Mesenchymal stem cell (in vitro differentiated cells and primary cell): ENCODE data around the gene PLIN4.
A peak's percentile ranks its signal among the peaks of the same experiment; 100 is the strongest.

Source experiments
- DNase-seq: peaks from one replicate; pipeline ENCODE4 v3.0.0-alpha.2; 2013
- H2AFZ ChIP-seq: one replicate; pipeline ENCODE4 v1.6.1; 2013; ENCODE audit warnings: low read depth, mild to moderate bottlenecking, control low read depth, inconsistent platforms, low read length, moderate library complexity
- H2AK5ac ChIP-seq: 2 replicates; pipeline ENCODE4 v1.6.1; 2013; ENCODE audit warnings: low read length, moderate library complexity, mild to moderate bottlenecking, inconsistent platforms; ENCODE audit not compliant: severe bottlenecking
- H2BK120ac ChIP-seq: one replicate; pipeline ENCODE4 v1.6.1; 2013; ENCODE audit warnings: low read depth, mild to moderate bottlenecking, inconsistent platforms, low read length, moderate library complexity
- H2BK12ac ChIP-seq, 2 experiments: one replicate each; pipeline ENCODE4 v1.6.1; 2013; ENCODE audit warnings: inconsistent platforms in 2 of 2, low read length in 2 of 2, mild to moderate bottlenecking in 2 of 2, moderate library complexity in 2 of 2, control low read depth in 1 of 2
- H2BK15ac ChIP-seq: one replicate; pipeline ENCODE4 v1.6.1; 2013; ENCODE audit warnings: mild to moderate bottlenecking, low read depth, inconsistent platforms; ENCODE audit not compliant: poor library complexity, severe bottlenecking
- H2BK5ac ChIP-seq: 2 replicates; pipeline ENCODE4 v1.6.1; 2013; ENCODE audit warnings: low read depth, mild to moderate bottlenecking, low read length, control low read depth, inconsistent platforms; ENCODE audit not compliant: poor library complexity, severe bottlenecking
- H3K14ac ChIP-seq, 2 experiments: one replicate each; pipeline ENCODE4 v1.6.1; 2013; ENCODE audit warnings: inconsistent platforms in 2 of 2, low read length in 2 of 2, control low read depth in 1 of 2, mild to moderate bottlenecking in 1 of 2, moderate library complexity in 1 of 2
- H3K18ac ChIP-seq, 2 experiments: one replicate each; pipeline ENCODE4 v1.6.1; 2013; ENCODE audit warnings: inconsistent platforms in 2 of 2, low read length in 2 of 2, control low read depth in 1 of 2, low read depth in 1 of 2, mild to moderate bottlenecking in 1 of 2
- H3K23ac ChIP-seq, 2 experiments: one replicate each; pipeline ENCODE4 v1.6.1; 2013; ENCODE audit warnings: inconsistent platforms in 2 of 2, low read length in 2 of 2, mild to moderate bottlenecking in 2 of 2, moderate library complexity in 2 of 2, control low read depth in 1 of 2
- H3K27ac ChIP-seq: 2 replicates; pipeline ENCODE4 v1.5.1; 2013; ENCODE audit warnings: mild to moderate bottlenecking, moderate library complexity, low read length, control low read depth, inconsistent platforms; ENCODE audit not compliant: poor library complexity, severe bottlenecking
- H3K27me3 ChIP-seq, 2 experiments: 2 replicates each; pipeline versions ENCODE4 v1.6.1 to v1.7.0; 2013; ENCODE audit warnings: low read length in 2 of 2, mild to moderate bottlenecking in 2 of 2, moderate library complexity in 2 of 2, control low read depth in 1 of 2, inconsistent platforms in 1 of 2; ENCODE audit not compliant: control insufficient read depth in 1 of 2, insufficient read depth in 1 of 2
- H3K36me3 ChIP-seq, 2 experiments: 2 replicates each; pipeline versions ENCODE4 v1.6.1 to v1.7.0; 2013; ENCODE audit warnings: low read length in 2 of 2, control low read depth in 1 of 2, inconsistent platforms in 1 of 2, low read depth in 1 of 2, mild to moderate bottlenecking in 1 of 2; ENCODE audit not compliant: insufficient read depth in 2 of 2, control insufficient read depth in 1 of 2
- H3K4ac ChIP-seq, 2 experiments: one replicate each; pipeline ENCODE4 v1.6.1; 2013; ENCODE audit warnings: inconsistent platforms in 2 of 2, low read length in 2 of 2, mild to moderate bottlenecking in 2 of 2, moderate library complexity in 2 of 2, control low read depth in 1 of 2, low read depth in 1 of 2
- H3K4me1 ChIP-seq: 2 replicates; pipeline ENCODE4 v1.6.1; 2013; ENCODE audit warnings: low read depth, low read length, control low read depth; ENCODE audit not compliant: control insufficient read depth, insufficient read depth
- H3K4me2 ChIP-seq: 2 replicates; pipeline ENCODE4 v1.6.1; 2013; ENCODE audit warnings: low read length, mild to moderate bottlenecking, inconsistent platforms; ENCODE audit not compliant: poor library complexity, severe bottlenecking
- H3K4me3 ChIP-seq, 2 experiments: 2 replicates each; pipeline versions ENCODE4 v1.5.1 to v1.7.0; 2013; ENCODE audit warnings: low read length in 2 of 2, mild to moderate bottlenecking in 2 of 2, control low read depth in 1 of 2, low read depth in 1 of 2; ENCODE audit not compliant: insufficient read depth in 1 of 2
- H3K79me1 ChIP-seq: replicated peaks from 2 replicates; pipeline ENCODE4 v1.6.1; 2013; ENCODE audit warnings: mild to moderate bottlenecking, control low read depth, low read length, inconsistent platforms; ENCODE audit not compliant: poor library complexity, severe bottlenecking
- H3K9ac ChIP-seq: 2 replicates; pipeline ENCODE4 v1.7.0; 2013; ENCODE audit warnings: mild to moderate bottlenecking, low read length, moderate library complexity
- H3K9me3 ChIP-seq: 2 replicates; pipeline ENCODE4 v1.7.0; 2013; ENCODE audit warnings: mild to moderate bottlenecking, low read length; ENCODE audit not compliant: control insufficient read depth
- H4K8ac ChIP-seq: one replicate; pipeline ENCODE4 v1.6.1; 2013; ENCODE audit warnings: inconsistent platforms, mild to moderate bottlenecking, low read length, moderate library complexity
- H4K91ac ChIP-seq: one replicate; pipeline ENCODE4 v1.6.1; 2013; ENCODE audit warnings: mild to moderate bottlenecking, low read length, inconsistent platforms
- WGBS: methylation state at CpG from one replicate; pipeline ENCODE4 v1.1.7; 2013; ENCODE audit warnings: mixed read lengths; 5-methylcytosine and 5-hydroxymethylcytosine counted together

The PLIN4 gene

DNA sequence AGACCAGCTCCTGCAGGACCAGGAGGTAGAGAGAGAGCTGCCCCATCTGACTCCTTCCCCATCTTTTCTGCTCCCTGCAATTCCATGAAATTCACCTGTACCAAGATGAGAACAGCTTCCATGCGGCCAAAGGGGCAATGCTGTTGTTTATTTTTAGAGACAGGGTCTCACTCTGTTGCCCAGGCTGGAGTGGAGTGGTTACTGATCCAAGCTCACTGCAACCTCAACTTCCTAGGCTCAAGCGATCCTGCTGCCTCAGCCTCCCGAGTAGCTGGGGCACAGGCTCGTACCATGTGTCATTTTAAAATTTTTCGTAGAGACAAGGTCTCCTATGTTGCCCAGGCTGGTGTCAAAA, 3.6 kb upstream of the PLIN4 start:
- H2AK5ac ChIP-seq, result no peak overlapping the region
- H4K91ac ChIP-seq, result no peak overlapping the region
- H3K14ac ChIP-seq, result no peak overlapping the region
- peaks cover 0 to 18% of the 10 kb centered on the region in 2 experiments for H3K27me3 ChIP-seq
- H3K4me2 ChIP-seq, result no peak overlapping the region
- 92% methylated on average over 5 of the region's 5 CpGs for WGBS
- H2BK15ac ChIP-seq, result no peak overlapping the region
- no peaks in the 10 kb centered on the region for H3K79me1 ChIP-seq
- no peak overlapping the region for H2BK120ac ChIP-seq
- H2AFZ ChIP-seq, result no peak overlapping the region
- H3K9ac ChIP-seq, result no peak overlapping the region
- H3K36me3 ChIP-seq, result no peaks in the 10 kb centered on the region
- H3K4ac ChIP-seq, result no peak overlapping the region
- no peak overlapping the region for H4K8ac ChIP-seq
- H3K4me3 ChIP-seq, result no peak overlapping the region
- H3K23ac ChIP-seq, result no peak overlapping the region
- H2BK5ac ChIP-seq, result no peak overlapping the region
- no peak overlapping the region for H3K18ac ChIP-seq
- no peak overlapping the region for H3K27ac ChIP-seq
- no peak overlapping the region for H2BK12ac ChIP-seq
- DNase-seq, result no peak
- no peaks in the 10 kb centered on the region for H3K9me3 ChIP-seq
- peaks cover 23% of the 10 kb centered on the region for H3K4me1 ChIP-seq

DNA sequence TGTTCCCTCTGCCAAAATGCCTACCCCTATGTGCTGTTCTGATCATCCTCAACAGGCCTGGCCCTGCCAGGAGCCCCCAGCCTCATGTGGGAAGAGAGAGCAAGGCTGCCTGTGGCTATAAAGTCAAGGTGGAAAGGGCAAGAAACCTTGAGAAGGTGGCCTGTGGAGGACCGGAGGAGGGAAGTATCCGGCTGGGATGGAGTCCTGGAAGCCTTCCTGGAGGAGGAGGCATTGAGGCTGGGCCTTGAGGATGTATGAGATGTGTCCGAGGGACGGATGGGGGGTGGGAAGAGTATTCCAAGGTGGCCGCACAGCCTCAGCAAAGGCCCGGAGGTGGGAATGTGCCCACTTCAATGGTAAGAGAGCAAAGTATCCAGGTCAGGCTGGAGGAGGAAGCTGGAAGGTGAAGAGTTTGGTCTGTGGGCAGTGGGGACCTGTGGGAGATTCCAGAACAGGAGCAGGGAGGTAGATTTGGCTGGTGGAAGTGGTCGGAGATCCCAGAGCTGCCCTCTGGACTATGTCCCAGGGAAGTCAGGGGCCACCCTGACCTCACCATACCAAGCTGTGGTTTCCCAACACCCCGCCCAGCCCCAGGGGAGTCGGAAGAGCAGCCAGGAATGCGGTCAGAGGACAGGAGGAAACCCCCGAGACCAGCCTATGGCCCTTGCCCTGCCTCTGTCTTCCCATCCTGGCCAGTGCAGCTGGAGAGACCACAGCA, 3.0 kb upstream of the PLIN4 start:
- H2AFZ ChIP-seq, result no peak overlapping the region
- peaks cover 29% of the 10 kb centered on the region for H3K4me1 ChIP-seq
- H3K79me1 ChIP-seq, result no peaks in the 10 kb centered on the region
- H2BK5ac ChIP-seq, result no peak overlapping the region
- H2BK15ac ChIP-seq, result no peak overlapping the region
- H3K9ac ChIP-seq, result no peak overlapping the region
- no peak overlapping the region for H2BK120ac ChIP-seq
- H3K18ac ChIP-seq, result no peak overlapping the region
- no peak overlapping the region for H3K4me3 ChIP-seq
- H3K4me2 ChIP-seq, result no peak overlapping the region
- no peak overlapping the region for H3K14ac ChIP-seq
- H3K4ac ChIP-seq, result no peak overlapping the region
- H3K36me3 ChIP-seq, result no peaks in the 10 kb centered on the region
- no peak overlapping the region for H3K27ac ChIP-seq
- no peak overlapping the region for H2BK12ac ChIP-seq
- no peak overlapping the region for H2AK5ac ChIP-seq
- no peak overlapping the region for H4K8ac ChIP-seq
- peaks cover 0 to 21% of the 10 kb centered on the region in 2 experiments for H3K27me3 ChIP-seq
- WGBS, result 75% methylated on average over 11 of the region's 11 CpGs
- peak; percentile 16 for DNase-seq
- H4K91ac ChIP-seq, result no peak overlapping the region
- no peak overlapping the region for H3K23ac ChIP-seq
- H3K9me3 ChIP-seq, result no peaks in the 10 kb centered on the region

DNA sequence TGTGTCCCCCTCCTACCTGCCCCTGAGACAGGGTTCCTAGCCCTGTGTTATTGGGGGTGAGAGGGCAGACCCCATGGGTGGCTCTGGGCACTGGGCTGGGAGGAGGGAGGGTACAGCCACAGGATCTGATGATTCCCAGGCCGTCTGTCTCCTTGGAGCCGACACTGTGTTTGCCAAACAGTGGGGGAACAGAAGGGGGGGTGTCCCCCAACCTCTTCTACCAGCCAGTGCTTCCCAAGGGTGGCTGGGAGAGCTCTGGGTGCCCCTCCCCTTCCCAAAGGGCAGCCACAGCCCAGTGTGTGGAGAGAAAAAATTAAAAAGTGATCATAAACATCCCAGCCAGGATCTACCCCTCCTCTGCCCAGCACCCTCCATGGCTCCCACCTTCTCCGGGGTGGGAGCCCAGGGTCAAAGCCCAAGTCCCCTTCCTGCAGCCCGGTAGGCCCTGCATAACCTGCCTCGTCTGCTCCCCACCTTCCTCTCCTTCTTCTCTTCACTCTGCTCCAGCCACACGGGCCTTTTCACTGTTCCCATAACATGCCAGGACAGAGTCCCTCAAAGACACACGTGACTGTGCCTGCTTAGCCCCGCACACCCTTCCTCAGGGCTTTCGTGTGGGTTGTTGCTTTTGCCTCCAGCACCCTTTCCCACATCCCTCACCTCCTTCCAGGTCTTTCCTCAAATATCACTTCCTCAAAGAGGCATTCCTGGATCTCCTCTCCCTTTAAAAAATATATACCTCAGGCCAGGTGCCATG, 1.4 kb upstream of the PLIN4 start:
- no peak overlapping the region for H2BK120ac ChIP-seq
- no peak overlapping the region for H2BK15ac ChIP-seq
- DNase-seq, result peak; percentile 53
- peaks cover 29% of the 10 kb centered on the region for H3K4me1 ChIP-seq
- no peak overlapping the region for H3K18ac ChIP-seq
- no peak overlapping the region for H3K14ac ChIP-seq
- peak overlapping the region in 1 of 2 experiments; percentile 7 for H3K4ac ChIP-seq
- WGBS, result 79% methylated on average over 9 of the region's 9 CpGs
- H2BK12ac ChIP-seq, result no peak overlapping the region
- peak overlapping the region; percentile 76 for H3K9ac ChIP-seq
- H3K36me3 ChIP-seq, result no peaks in the 10 kb centered on the region
- H4K8ac ChIP-seq, result no peak overlapping the region
- no peak overlapping the region for H3K4me2 ChIP-seq
- no peaks in the 10 kb centered on the region for H3K79me1 ChIP-seq
- no peak overlapping the region for H3K23ac ChIP-seq
- no peak overlapping the region for H2BK5ac ChIP-seq
- peaks cover 0 to 25% of the 10 kb centered on the region in 2 experiments for H3K27me3 ChIP-seq
- peak overlapping the region; percentile 34 for H4K91ac ChIP-seq
- no peak overlapping the region for H2AK5ac ChIP-seq
- no peak overlapping the region for H2AFZ ChIP-seq
- no peaks in the 10 kb centered on the region for H3K9me3 ChIP-seq
- H3K27ac ChIP-seq, result no peak overlapping the region
- H3K4me3 ChIP-seq, result no peak overlapping the region

GRCh38 chr19:4519172-4519496, 848 bp upstream of the PLIN4 start:
- Histone ChIP-seq H3K27me3 (peaks cover 0 to 25% of the 10 kb centered on the region in 2 experiments), H2BK120ac (no peak overlapping the region), H2BK5ac (no peak overlapping the region), H2AK5ac (no peak overlapping the region), H3K36me3 (no peaks in the 10 kb centered on the region), H3K9ac (peak overlapping the region; percentile 76), H2BK15ac (no peak overlapping the region), H3K4me3 (peak overlapping the region in 1 of 2 experiments; percentile 60), H2BK12ac (no peak overlapping the region), H3K4me2 (no peak overlapping the region), H4K91ac (peak overlapping the region; percentile 34), H3K4ac (no peak overlapping the region), H3K4me1 (peaks cover 29% of the 10 kb centered on the region), H3K14ac (no peak overlapping the region), H3K27ac (no peak overlapping the region), H4K8ac (no peak overlapping the region), H2AFZ (no peak overlapping the region), H3K23ac (no peak overlapping the region), H3K9me3 (no peaks in the 10 kb centered on the region), H3K18ac (no peak overlapping the region), H3K79me1 (no peaks in the 10 kb centered on the region)
- no peak for DNase-seq
- WGBS, result 82% methylated on average over 6 of the region's 6 CpGs
